Measurements from ENCODE around the gene SLC4A7.

The SLC4A7 gene

DNA sequence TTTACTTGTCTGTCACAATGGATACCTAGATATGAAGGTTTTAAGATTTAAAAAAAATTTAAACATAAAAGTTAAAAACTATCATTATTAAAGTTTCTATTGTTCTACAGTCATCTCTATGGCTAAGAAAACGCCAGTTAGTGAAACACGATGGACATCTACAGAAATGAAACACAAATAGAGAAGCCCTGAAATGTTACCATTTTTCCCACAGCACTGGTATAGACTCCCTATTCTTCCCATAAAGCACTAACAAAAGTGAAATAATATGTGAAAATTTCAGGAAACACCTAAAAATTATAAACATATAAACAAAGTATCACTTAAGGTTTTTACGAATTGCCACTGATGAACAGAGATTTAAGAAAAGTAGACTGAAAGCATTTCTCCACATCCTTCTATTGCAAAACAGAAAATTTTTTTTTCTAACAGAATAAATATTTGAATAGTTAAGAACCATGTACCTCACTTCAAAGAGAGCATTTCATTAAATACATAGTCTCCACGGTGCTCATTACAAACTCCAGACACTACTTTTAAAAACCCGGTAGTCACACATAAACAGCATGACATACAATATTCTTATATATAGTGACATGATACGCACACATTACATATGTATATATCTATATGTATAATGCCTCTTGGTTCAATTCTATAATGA is 107.9 kb downstream of the SLC4A7 start:
- in situ Hi-C loops (cut with HindIII; ENCODE audit: low sequenced_read_pairs) = no loop called here
- no peak for DNase-seq (ENCODE audit: low read depth)
- TF ChIP-seq, protein P1, sequence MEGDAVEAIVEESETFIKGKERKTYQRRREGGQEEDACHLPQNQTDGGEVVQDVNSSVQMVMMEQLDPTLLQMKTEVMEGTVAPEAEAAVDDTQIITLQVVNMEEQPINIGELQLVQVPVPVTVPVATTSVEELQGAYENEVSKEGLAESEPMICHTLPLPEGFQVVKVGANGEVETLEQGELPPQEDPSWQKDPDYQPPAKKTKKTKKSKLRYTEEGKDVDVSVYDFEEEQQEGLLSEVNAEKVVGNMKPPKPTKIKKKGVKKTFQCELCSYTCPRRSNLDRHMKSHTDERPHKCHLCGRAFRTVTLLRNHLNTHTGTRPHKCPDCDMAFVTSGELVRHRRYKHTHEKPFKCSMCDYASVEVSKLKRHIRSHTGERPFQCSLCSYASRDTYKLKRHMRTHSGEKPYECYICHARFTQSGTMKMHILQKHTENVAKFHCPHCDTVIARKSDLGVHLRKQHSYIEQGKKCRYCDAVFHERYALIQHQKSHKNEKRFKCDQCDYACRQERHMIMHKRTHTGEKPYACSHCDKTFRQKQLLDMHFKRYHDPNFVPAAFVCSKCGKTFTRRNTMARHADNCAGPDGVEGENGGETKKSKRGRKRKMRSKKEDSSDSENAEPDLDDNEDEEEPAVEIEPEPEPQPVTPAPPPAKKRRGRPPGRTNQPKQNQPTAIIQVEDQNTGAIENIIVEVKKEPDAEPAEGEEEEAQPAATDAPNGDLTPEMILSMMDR (IDR thresholded peaks at IDR 0.05; ENCODE audit: low read depth, low read length, missing control alignments) = no peak
- H3K4me3 ChIP-seq (ENCODE audit: low read depth, low read length) = no peak overlapping the region

DNA sequence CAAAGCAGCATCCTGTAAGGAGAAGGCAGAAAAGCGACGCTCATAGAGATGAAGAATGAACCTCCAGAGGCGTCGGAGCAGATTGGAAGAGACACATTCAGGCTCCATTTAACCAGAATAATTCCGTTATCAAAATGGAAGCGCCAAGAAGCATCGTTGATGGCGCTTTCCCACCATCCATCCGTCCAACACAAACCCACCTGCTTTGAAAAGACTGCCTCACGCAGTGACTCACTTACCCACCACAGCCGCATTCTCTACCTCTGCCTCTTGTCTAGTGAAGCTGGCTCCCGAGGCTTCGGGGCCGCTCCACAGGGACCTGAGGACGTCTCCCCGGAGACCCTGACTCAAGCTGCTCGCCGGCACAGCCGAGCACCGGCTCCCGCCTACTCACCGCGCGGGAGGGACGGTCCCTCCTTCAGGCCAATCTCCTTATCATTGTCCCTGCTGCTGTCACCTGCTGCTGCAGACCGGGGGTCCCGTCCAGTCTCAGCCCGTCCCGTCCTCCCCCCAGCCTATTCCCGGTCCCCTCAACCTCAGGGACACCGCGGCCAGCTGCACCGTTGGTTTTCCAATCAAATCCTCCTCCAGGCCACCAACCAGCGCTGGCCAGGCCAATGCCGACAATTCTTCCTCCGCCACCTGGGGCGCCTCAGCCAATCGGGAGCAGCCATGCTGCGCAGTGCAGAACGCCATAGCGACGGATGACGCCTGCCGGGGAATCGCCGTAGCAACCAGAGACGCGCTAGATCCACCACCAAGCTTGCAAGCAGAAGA is 115.2 kb downstream of the SLC4A7 start, which contains the start of gene NEK10:
Gene NEK10 (minus strand): TSS at position 553 of the 777 bp plus-strand sequence. CDS start 16,501 bp downstream, outside the sequence.
- peak within 1 kb of the TSS; percentile 58 for H3K4me3 ChIP-seq (ENCODE audit: low read depth, low read length)
- peak; percentile 71 for DNase-seq (ENCODE audit: low read depth)
- TF ChIP-seq, protein P1 (IDR thresholded peaks at IDR 0.05; ENCODE audit: low read depth, low read length, missing control alignments) = no peak
- in situ Hi-C loops (cut with HindIII; ENCODE audit: low sequenced_read_pairs) = loop anchor here (5.0 kb wide), 1 partner anchor 33 kb away; no protein-coding TSS in a partner anchor

DNA sequence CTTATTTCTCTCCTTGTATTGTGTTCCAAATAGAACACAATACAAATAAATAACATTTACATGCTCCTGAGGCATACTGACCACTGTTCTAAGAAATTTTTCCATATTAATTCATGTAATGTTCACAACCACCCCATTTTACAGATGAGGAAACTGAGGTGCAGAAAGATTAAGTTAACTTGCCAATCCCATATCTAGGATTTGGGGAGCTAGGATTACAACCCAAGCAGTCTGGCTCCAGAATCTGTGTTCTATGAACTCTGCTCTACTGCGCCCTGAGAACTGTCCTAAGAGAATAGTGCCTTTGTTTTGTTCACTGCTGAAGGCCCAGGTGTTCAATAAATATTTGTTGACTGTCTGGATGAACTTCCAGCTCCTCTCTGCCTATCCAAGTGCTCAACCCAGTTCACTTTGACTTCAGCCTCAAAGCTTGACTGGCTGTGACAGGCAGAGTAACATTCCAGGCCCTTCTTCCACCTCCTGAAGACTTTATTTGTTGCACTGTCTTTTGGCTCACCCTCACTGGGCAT is 118.1 kb downstream of the SLC4A7 start:
- TF ChIP-seq, protein P1 (IDR thresholded peaks at IDR 0.05; ENCODE audit: low read depth, low read length, missing control alignments) = no peak
- no peak for DNase-seq (ENCODE audit: low read depth)
- H3K4me3 ChIP-seq (ENCODE audit: low read depth, low read length) = no peak overlapping the region
- in situ Hi-C loops (cut with HindIII; ENCODE audit: low sequenced_read_pairs) = loop anchor here (5.0 kb wide), 1 partner anchor 36 kb away; no protein-coding TSS in a partner anchor

DNA sequence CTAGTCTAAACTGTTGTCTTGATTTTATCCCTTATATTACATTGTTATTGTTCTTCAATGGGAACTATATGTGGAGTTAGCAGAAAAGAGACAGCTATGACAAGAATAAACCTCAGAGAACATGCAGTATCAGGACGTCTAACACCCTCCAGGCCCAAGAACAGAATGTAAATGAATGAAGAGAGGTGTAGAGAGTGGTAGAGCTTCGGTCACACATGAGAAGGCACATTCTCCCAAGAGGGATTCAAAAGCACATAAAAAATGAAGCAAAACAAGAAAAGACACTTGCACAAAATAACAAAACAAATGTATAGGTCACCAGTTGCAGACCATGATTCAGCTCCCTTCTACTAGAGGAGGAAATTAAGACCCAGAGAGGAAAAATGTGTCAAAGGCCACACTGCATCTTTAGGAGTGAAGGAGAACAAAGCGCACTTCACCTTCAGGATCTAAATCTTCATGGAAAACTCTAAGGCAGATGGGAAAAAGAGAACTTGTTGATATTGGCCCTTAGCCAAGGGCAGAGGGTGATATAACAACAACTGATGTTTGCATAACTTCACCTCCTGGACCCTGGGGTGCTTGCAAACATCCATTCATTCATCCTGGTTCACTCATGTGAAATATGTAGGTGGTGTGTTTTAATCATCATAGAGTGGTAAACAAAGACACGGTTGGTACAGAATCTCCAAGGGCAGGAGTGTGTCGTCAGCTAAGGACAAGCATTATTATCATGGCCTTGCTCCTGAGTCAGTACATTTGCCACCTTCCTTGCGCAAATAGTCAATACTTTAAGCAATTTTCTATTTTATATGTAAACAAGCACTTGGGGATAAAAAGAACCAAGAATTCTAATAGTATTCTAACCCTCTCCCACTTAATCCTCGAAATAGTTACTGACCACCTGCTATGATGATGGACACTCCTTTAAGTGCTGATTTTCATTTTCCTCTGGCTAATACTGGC is 123.8 kb downstream of the SLC4A7 start:
- in situ Hi-C loops (cut with HindIII; ENCODE audit: low sequenced_read_pairs) = no loop called here
- DNase-seq (ENCODE audit: low read depth) = no peak
- TF ChIP-seq, protein P1 (IDR thresholded peaks at IDR 0.05; ENCODE audit: low read depth, low read length, missing control alignments) = no peak

DNA sequence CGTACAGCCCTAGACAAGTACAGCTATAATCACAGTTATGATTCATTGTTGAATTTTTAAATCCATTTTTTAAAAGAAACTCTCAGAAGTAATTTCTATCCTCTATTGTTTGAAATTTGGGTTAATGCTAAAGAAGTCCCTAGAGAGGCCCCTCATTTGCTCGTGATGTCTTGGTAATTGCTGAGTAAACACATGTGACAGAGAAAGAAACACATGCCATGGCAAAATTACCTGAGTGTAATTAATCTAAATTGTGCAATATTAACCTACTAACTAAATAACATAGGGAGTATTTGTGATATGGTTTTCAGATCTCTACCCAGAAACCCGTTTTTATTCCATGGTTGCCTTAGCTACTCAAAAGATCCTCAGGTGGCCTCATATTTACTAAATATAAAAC is 125.8 kb downstream of the SLC4A7 start:
- DNase-seq (ENCODE audit: low read depth) = no peak
- in situ Hi-C loops (cut with HindIII; ENCODE audit: low sequenced_read_pairs) = no loop called here
- no peak overlapping the region for H3K4me3 ChIP-seq (ENCODE audit: low read depth, low read length)
- TF ChIP-seq, protein P1 (IDR thresholded peaks at IDR 0.05; ENCODE audit: low read depth, low read length, missing control alignments) = no peak

More for the DNA sequence above, 123.8 kb downstream of the SLC4A7 start:
- no peak overlapping the region for H3K4me3 ChIP-seq (ENCODE audit: low read depth, low read length)

Measured in astrocyte of the cerebellum (primary cell).